Astrocyte of the cerebellum (primary cell): ENCODE data around the gene ATP6V0B.

Source experiments
- DNase-seq: peaks from one replicate; pipeline ENCODE4 v3.0.0-alpha.2; 2011; ENCODE audit warnings: low read depth
- H3K4me3 ChIP-seq: 2 replicates; pipeline ENCODE4 v1.5.1; 2011; ENCODE audit warnings: mild to moderate bottlenecking, low read depth, low read length, moderate library complexity
- CTCF ChIP-seq: IDR thresholded peaks from 2 replicates; pipeline ENCODE4 v1.5.1; 2012; ENCODE audit warnings: low read length, low read depth, moderate library complexity, mild to moderate bottlenecking; ENCODE audit errors: missing control alignments
- in situ Hi-C: cut with HindIII; loops from 2 replicates; pipeline ENCODE4 v1.10.0; 2017; ENCODE audit warnings: low sequenced_read_pairs

The ATP6V0B gene

GRCh38 chr1:43945674-43946235 lies 29.0 kb upstream of the ATP6V0B start:
- in situ Hi-C loops, result no loop called here
- no peak for TF ChIP-seq CTCF
- no peak for DNase-seq
- peak overlapping the region; percentile 85 for H3K4me3 ChIP-seq

GRCh38 chr1:43946236-43947060 lies 28.3 kb upstream of the ATP6V0B start, which contains the start of gene IPO13:
Gene IPO13 (plus strand): TSS chr1:43946950. CDS start chr1:43947601, 651 bp downstream.
- peak within 1 kb of the TSS; percentile 85 for H3K4me3 ChIP-seq
- in situ Hi-C loops, result no loop called here
- DNase-seq, result peak; percentile 73
- peak; percentile 56 for TF ChIP-seq CTCF

- H3K4me3 ChIP-seq, result peak overlapping the region; percentile 85
- no peak for DNase-seq
- TF ChIP-seq CTCF, result no peak
- in situ Hi-C loops, result no loop called here
Measured at GRCh38 chr1:43947061-43947873, 27.5 kb upstream of the ATP6V0B start.

GRCh38 chr1:43947874-43948437 lies 26.8 kb upstream of the ATP6V0B start:
- no peak for DNase-seq
- H3K4me3 ChIP-seq, result peak overlapping the region; percentile 85
- in situ Hi-C loops, result no loop called here
- TF ChIP-seq CTCF, result no peak

- no peak for DNase-seq
- TF ChIP-seq CTCF, result no peak
- in situ Hi-C loops, result no loop called here
- H3K4me3 ChIP-seq, result no peak overlapping the region
Measured at GRCh38 chr1:43949678-43950077, 25.1 kb upstream of the ATP6V0B start.
